SK-N-MC (cell line): ENCODE measurements around the gene CHID1.

ENCODE experiments used
- DNase-seq: peaks from one replicate; pipeline ENCODE4 v3.0.0-alpha.2; 2011; ENCODE audit warnings: low read depth, low spot score
- H3K27ac ChIP-seq: fragments of 200-600 bp; sonication (generic); 2 replicates; pipeline ENCODE4 v1.5.1; 2016; ENCODE audit warnings: mixed run types
- H3K36me3 ChIP-seq: fragments of 200-600 bp; sonication (generic); 2 replicates; pipeline ENCODE4 v1.6.1; 2017; ENCODE audit warnings: antibody characterized with exemption, low read length, mixed read lengths; ENCODE audit not compliant: insufficient read depth
- H3K4me3 ChIP-seq: fragments of 200-600 bp; sonication (generic); 2 replicates; pipeline ENCODE4 v1.5.1; 2016
- H3K9ac ChIP-seq: fragments of 200-600 bp; sonication (generic); 2 replicates; pipeline ENCODE4 v1.8.0; 2017; ENCODE audit warnings: mixed run types, mixed read lengths; ENCODE audit not compliant: insufficient read length
- H3K9me3 ChIP-seq: fragments of 200-600 bp; sonication (generic); 2 replicates; pipeline ENCODE4 v1.6.1; 2017; ENCODE audit warnings: low read depth, mild to moderate bottlenecking, antibody characterized with exemption, low read length, moderate library complexity, mixed read lengths
- EZH2 ChIP-seq: fragments of 200-600 bp; sonication (generic); IDR thresholded peaks from one replicate; pipeline ENCODE4 v1.6.1; 2017; ENCODE audit warnings: antibody characterized with exemption
- FOXP2 ChIP-seq: optimal IDR thresholded peaks from 2 replicates; pipeline ENCODE3; 2011; ENCODE audit warnings: mild to moderate bottlenecking, moderate library complexity; ENCODE audit not compliant: insufficient read depth; ENCODE audit errors: extremely low read length, control extremely low read depth
- POLR2AphosphoS5 ChIP-seq: IDR thresholded peaks from 2 replicates; pipeline ENCODE4 v1.6.1; 2012; ENCODE audit warnings: mild to moderate bottlenecking, low read depth, low read length, borderline replicate concordance

Gene CHID1

DNA sequence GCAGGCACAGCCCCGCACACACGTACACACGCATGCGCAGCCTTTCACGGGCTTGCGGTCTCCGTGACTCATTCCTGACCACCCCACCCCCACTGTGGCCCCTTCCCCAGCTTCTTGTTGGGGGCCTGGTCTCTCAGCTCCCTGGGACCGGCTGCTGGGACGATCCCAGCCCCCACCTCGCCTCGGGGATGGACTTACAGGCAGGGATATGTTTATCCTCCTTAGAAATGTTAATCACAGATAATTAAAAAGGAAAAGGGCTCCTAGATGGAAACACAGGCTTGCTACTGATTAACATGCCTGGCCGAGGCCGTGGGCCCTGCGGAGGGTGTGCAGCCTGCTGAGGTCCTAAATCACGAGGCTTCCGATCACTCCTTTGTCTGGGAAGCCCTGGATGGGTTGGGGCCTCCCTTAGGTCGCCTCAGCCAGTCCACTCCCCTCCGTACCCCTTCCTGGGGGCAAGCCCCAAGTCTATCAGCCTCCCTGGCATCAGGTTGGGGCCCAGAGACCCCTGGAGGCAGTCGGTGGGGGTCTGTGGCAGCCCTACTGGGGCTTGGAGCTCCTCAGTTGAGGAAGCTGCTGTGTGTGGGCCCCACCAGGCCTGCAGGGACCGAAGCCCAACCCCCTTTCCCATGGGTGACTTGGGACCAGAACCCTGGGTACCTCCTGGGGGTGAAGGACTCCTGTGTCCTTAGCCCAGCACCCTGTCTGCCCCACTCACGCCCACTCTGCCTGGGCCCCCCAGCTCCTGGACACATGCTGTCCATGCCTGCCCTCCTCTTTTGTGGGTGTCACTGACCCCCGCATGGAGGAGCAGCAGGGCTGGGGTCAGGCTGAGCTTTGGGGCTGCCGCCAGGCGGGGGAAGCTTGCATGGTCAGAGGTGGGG lies 47.3 kb downstream of the CHID1 start:
- no peak overlapping the region for H3K4me3 ChIP-seq
- DNase-seq = no peak
- no peaks in the 10 kb centered on the region for H3K9me3 ChIP-seq
- TF ChIP-seq POLR2AphosphoS5 (no peak), EZH2 (no peak), FOXP2 (no peak)
- no peak overlapping the region for H3K9ac ChIP-seq
- no peaks in the 10 kb centered on the region; the same call in 1 of the 2 replicates for H3K36me3 ChIP-seq
- peak overlapping the region; percentile 57; the same call in 1 of the 2 replicates for H3K27ac ChIP-seq

DNA sequence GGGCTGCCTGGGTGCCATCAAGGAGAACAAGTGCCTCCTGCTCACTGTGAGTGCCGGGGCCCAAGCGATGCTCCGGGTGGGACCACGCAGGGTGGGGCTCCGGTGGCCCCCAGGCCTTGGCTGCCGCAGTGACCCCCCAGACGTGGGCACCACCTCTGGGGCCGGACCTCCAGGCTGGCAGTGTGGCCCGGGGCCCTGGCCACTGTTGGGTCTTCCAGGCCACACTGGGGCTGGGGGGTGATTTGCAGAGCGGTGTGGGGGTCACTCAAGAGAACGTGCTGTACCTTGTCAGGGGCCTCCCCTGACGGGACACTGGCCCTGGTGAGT lies 48.0 kb downstream of the CHID1 start:
- no peak for DNase-seq
- no peak overlapping the region for H3K9ac ChIP-seq
- TF ChIP-seq FOXP2 (no peak), EZH2 (no peak), POLR2AphosphoS5 (no peak)
- H3K27ac ChIP-seq = no peak overlapping the region
- no peaks in the 10 kb centered on the region for H3K9me3 ChIP-seq
- no peaks in the 10 kb centered on the region; the same call in 1 of the 2 replicates for H3K36me3 ChIP-seq
- H3K4me3 ChIP-seq = no peak overlapping the region

DNA sequence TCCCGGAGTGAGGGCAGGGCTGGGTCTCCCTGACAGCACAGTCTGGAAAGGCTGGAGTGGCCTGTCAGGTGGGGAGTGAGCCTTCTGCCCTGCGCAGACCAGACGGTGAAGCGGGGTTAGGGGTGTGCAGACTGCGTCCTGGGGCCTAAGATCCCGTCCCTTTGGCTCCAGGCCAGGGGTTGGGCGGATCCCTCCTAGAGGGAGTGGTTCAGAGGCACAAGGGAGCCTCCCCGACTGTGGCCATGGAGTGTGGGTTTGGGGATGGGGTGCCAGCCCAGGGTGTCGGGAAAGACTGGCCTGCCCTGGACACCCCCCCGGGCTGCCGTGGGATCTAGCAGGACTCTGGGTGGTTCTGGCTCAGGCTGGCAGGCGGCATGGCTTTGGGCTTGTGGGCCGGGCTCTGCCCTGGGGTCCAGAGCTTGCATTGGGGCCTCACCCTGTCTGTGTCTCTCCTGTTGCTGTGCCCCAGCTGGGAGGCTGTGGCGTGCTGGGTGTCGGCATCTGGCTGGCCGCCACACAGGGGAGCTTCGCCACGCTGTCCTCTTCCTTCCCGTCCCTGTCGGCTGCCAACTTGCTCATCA lies 48.4 kb downstream of the CHID1 start:
- DNase-seq = no peak
- Histone ChIP-seq H3K9me3 (no peaks in the 10 kb centered on the region), H3K9ac (no peak overlapping the region), H3K27ac (no peak overlapping the region), H3K4me3 (no peak overlapping the region), H3K36me3 (no peaks in the 10 kb centered on the region; the same call in 1 of the 2 replicates)
- TF ChIP-seq EZH2 (no peak), FOXP2 (no peak), POLR2AphosphoS5 (no peak)

DNA sequence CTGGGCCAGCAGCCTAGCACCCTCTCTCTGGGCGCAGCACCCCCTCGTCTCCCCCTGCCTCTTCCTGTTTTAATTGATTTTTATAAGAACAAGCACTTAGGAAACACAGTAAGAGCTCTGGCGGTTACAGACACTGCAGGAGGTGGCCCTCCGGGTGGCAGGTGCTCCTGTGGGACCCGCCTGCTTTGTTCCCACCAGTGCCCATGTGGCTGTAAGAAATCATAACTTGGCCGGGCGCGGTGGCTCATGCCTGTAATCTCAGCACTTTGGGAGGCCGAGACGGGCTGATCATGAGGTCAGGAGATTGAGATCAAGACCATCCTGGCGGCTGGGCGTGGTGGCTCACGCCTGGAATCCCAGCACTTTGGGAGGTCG lies 49.5 kb downstream of the CHID1 start:
- no peaks in the 10 kb centered on the region for H3K9me3 ChIP-seq
- H3K9ac ChIP-seq = no peak overlapping the region
- DNase-seq = no peak
- H3K4me3 ChIP-seq = no peak overlapping the region
- 0 out of 2 replicates have a peak, but pooled peaks have one; percentile 17 for TF ChIP-seq POLR2AphosphoS5
- no peak for TF ChIP-seq FOXP2
- no peaks in the 10 kb centered on the region; the same call in 1 of the 2 replicates for H3K36me3 ChIP-seq
- H3K27ac ChIP-seq = no peak overlapping the region

DNA sequence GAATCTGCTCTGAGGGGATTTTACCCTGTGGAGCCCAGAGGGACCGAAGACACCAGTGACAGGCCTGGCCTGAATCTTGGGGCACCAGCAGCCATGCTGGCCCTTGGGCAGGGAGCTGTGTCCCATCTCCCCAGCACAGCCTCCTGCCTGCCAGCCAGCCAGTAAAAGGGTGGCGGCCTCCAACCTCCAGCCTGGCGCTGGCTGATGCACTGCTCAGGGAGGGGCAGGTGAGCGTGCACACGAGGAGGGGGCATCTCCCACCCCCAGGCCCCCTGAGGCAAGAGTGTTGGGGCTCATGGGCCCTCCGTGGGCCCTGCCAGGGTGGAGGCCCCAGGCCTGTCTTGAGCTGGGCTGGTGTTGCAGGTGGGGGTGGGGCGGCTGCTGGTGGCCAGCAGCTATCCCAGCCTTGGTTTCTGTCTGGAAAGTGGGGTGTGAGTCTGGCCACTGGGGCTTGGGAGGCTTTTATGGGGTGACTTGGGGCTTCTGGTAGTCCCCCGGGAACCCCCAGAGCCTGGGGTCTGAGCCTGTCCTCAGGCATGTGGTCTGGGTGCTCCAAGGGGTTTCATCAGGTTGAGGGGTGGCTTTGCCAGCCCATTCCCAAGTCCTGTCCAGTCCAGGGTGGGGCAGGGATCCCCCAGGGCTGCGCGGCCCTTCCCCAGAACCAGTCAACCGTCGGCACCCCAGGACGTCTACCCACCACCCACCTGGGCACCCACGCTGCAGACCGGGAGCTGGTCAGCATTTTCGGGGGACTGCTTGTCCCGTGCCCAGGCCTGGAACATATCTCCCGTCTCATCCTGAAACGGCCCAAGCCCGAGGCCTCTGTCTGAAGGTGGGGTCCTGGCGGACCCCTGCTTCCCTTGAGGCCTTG lies 50.1 kb downstream of the CHID1 start:
- H3K9me3 ChIP-seq = no peaks in the 10 kb centered on the region
- no peak for TF ChIP-seq POLR2AphosphoS5
- no peak for TF ChIP-seq FOXP2
- no peak for TF ChIP-seq EZH2
- H3K27ac ChIP-seq = peak overlapping the region; percentile 62; the same call in 1 of the 2 replicates
- DNase-seq = no peak
- H3K4me3 ChIP-seq = peak overlapping the region; percentile 78
- H3K9ac ChIP-seq = no peak overlapping the region
- H3K36me3 ChIP-seq = no peaks in the 10 kb centered on the region; the same call in 1 of the 2 replicates

- DNase-seq = no peak
- Histone ChIP-seq H3K36me3 (no peaks in the 10 kb centered on the region), H3K9me3 (no peaks in the 10 kb centered on the region), H3K27ac (peak overlapping the region; percentile 62; the same call in 1 of the 2 replicates), H3K4me3 (peak overlapping the region; percentile 78), H3K9ac (no peak overlapping the region)
- TF ChIP-seq FOXP2 (no peak), POLR2AphosphoS5 (peak; percentile 82)
These were observed 51.0 kb downstream of the CHID1 start for GRCh38 chr11:859394-860131.

GRCh38 chr11:858762-859339 lies 51.8 kb downstream of the CHID1 start:
- no peak overlapping the region for H3K9ac ChIP-seq
- H3K4me3 ChIP-seq = peak overlapping the region; percentile 78

More at GRCh38 chr11:858762-859339, 51.8 kb downstream of the CHID1 start:
- no peak for DNase-seq
- H3K27ac ChIP-seq = no peak overlapping the region
- no peaks in the 10 kb centered on the region for H3K9me3 ChIP-seq
- TF ChIP-seq FOXP2 (no peak), POLR2AphosphoS5 (no peak), EZH2 (no peak)
- H3K36me3 ChIP-seq = no peaks in the 10 kb centered on the region
